H1 (cell line): Measurements from ENCODE around the gene FAM9B. TPM values are rescaled to one million over a fixed set of nuclear protein-coding genes. Genes with fewer than 3 reads are reported as not detected.

Source experiments
- CTCF ChIA-PET: fragments of 300-600 bp; sonication (Branson Sonifier 250); formaldehyde crosslinking; loops from one replicate; lab custom pipeline; 2021; ENCODE audit not compliant: partially characterized antibody; lab: Charles Lee
- POLR2A ChIA-PET: fragments of 300-600 bp; sonication (Branson Sonifier 250); formaldehyde crosslinking; loops from one replicate; lab custom pipeline; 2021; ENCODE audit warnings: inconsistent platforms; ENCODE audit not compliant: partially characterized antibody; lab: Charles Lee
- DNase-seq, 2 experiments: peaks; one replicate each; pipeline versions ENCODE4 v3.0.0 to v3.0.0-alpha.2; 2010 to 2022; ENCODE audit warnings: low spot score in 2 of 2, low read depth in 1 of 2, mixed read lengths in 1 of 2
- FAIRE-seq: peaks from 2 replicates; lab custom pipeline; 2011; peaks lifted over from hg19 to GRCh38; lab: Jason Lieb, UNC
- H2AFZ ChIP-seq: 2 replicates; pipeline ENCODE4 v1.8.1; 2012; ENCODE audit warnings: low read length, inconsistent platforms
- H2AK5ac ChIP-seq: 2 replicates; pipeline ENCODE4 v1.6.1; 2013; ENCODE audit warnings: low read depth, low read length
- H2BK120ac ChIP-seq: replicated peaks from 2 replicates; pipeline ENCODE3; 2013; ENCODE audit warnings: low read depth, low read length, inconsistent platforms
- H2BK12ac ChIP-seq: 2 replicates; pipeline ENCODE4 v1.6.1; 2013; ENCODE audit warnings: low read depth, low read length
- H2BK15ac ChIP-seq: 2 replicates; pipeline ENCODE4 v1.6.1; 2013; ENCODE audit warnings: low read length
- H2BK20ac ChIP-seq: 2 replicates; pipeline ENCODE4 v1.6.1; 2013; ENCODE audit warnings: low read length
- H2BK5ac ChIP-seq: 2 replicates; pipeline ENCODE4 v1.6.1; 2013; ENCODE audit warnings: low read depth, low read length
- H3K14ac ChIP-seq: 2 replicates; pipeline ENCODE4 v1.6.1; 2013; ENCODE audit warnings: inconsistent platforms; ENCODE audit not compliant: insufficient read length
- H3K18ac ChIP-seq: 2 replicates; pipeline ENCODE4 v1.6.1; 2013; ENCODE audit warnings: low read length; ENCODE audit errors: extremely low read depth
- H3K23ac ChIP-seq: 2 replicates; pipeline ENCODE4 v1.6.1; 2013; ENCODE audit warnings: inconsistent platforms; ENCODE audit not compliant: insufficient read length
- H3K23me2 ChIP-seq: 2 replicates; pipeline ENCODE4 v1.6.1; 2013; ENCODE audit warnings: low read depth, low read length
- H3K27ac ChIP-seq: 2 replicates; pipeline ENCODE4 v1.6.1; 2011; ENCODE audit warnings: low read depth, low read length, inconsistent platforms
- H3K27me3 ChIP-seq, 4 experiments: replicated peaks in 1 of 4; 1 replicate in 1 of 4; 2 replicates in 3 of 4; pipeline versions ENCODE4 v1.6.1 to v1.8.1; 2011 to 2013; ENCODE audit warnings: low read length in 3 of 4, mild to moderate bottlenecking in 3 of 4, inconsistent platforms in 2 of 4, mixed read lengths in 2 of 4, moderate library complexity in 1 of 4; ENCODE audit not compliant: control insufficient read depth in 3 of 4, insufficient read depth in 3 of 4; ENCODE audit errors: extremely low read depth in 1 of 4
- H3K36me3 ChIP-seq, 4 experiments: 2 replicates each; pipeline versions ENCODE4 v1.6.1 to v1.8.1; 2011 to 2013; ENCODE audit warnings: mild to moderate bottlenecking in 4 of 4, low read length in 3 of 4, moderate library complexity in 2 of 4, control low read depth in 1 of 4, inconsistent platforms in 1 of 4; ENCODE audit not compliant: insufficient read depth in 4 of 4, control insufficient read depth in 2 of 4
- H3K4ac ChIP-seq: replicated peaks from 2 replicates; pipeline ENCODE3; 2013; ENCODE audit warnings: low read length, low read depth, mixed read lengths, inconsistent platforms; ENCODE audit not compliant: insufficient read length
- H3K4me1 ChIP-seq, 4 experiments: replicated peaks in 1 of 4; 1 replicate in 1 of 4; 2 replicates in 3 of 4; pipeline versions ENCODE4 v1.6.1 to v1.8.1; 2011 to 2013; ENCODE audit warnings: low read length in 3 of 4, inconsistent platforms in 2 of 4, mixed read lengths in 1 of 4; ENCODE audit not compliant: insufficient read depth in 4 of 4, control insufficient read depth in 3 of 4
- H3K4me2 ChIP-seq, 2 experiments: 2 replicates each; pipeline versions ENCODE4 v1.6.1 to v1.8.1; 2011 to 2013; ENCODE audit warnings: low read depth in 2 of 2, low read length in 2 of 2, control low read depth in 1 of 2, inconsistent platforms in 1 of 2, mild to moderate bottlenecking in 1 of 2; ENCODE audit not compliant: insufficient read depth in 1 of 2
- H3K4me3 ChIP-seq, 4 experiments: fragments of 200-600, 300-600 bp in 1 of 4; sonication (generic), shearing (Covaris generic), sonication (Bioruptor Twin) in 1 of 4; 2 replicates each; pipeline versions ENCODE4 v1.5.1 to v1.8.1; 2011 to 2016; ENCODE audit warnings: low read length in 4 of 4, low read depth in 3 of 4, control low read depth in 2 of 4, inconsistent platforms in 2 of 4, mild to moderate bottlenecking in 2 of 4, mixed read lengths in 1 of 4, moderate library complexity in 1 of 4; ENCODE audit not compliant: insufficient read depth in 2 of 4; ENCODE audit errors: extremely low read depth in 1 of 4
- H3K56ac ChIP-seq: replicated peaks from 2 replicates; pipeline ENCODE3; 2013; ENCODE audit warnings: low read depth, mild to moderate bottlenecking, mixed read lengths, low read length, inconsistent platforms; ENCODE audit not compliant: insufficient read length
- H3K79me1 ChIP-seq: 2 replicates; pipeline ENCODE4 v1.6.1; 2013; ENCODE audit warnings: low read depth, low read length, control low read depth
- H3K79me2 ChIP-seq, 2 experiments: 2 replicates each; pipeline versions ENCODE4 v1.6.1 to v1.8.1; 2012 to 2013; ENCODE audit warnings: low read length in 2 of 2, mild to moderate bottlenecking in 2 of 2, inconsistent platforms in 1 of 2; ENCODE audit not compliant: insufficient read depth in 2 of 2, control insufficient read depth in 1 of 2
- H3K9ac ChIP-seq, 4 experiments: replicated peaks in 1 of 4; 1 replicate in 1 of 4; 2 replicates in 3 of 4; pipeline versions ENCODE4 v1.6.1 to v1.8.1; 2011 to 2013; ENCODE audit warnings: low read depth in 3 of 4, low read length in 3 of 4, control low read depth in 2 of 4, mild to moderate bottlenecking in 2 of 4, moderate library complexity in 2 of 4, inconsistent platforms in 1 of 4; ENCODE audit errors: extremely low read depth in 1 of 4
- H3K9me3 ChIP-seq, 2 experiments: 2 replicates each; pipeline versions ENCODE4 v1.6.1 to v1.8.1; 2012 to 2013; ENCODE audit warnings: mild to moderate bottlenecking in 2 of 2, moderate library complexity in 2 of 2, control low read depth in 1 of 2, inconsistent platforms in 1 of 2, low read depth in 1 of 2, low read length in 1 of 2, mixed read lengths in 1 of 2; ENCODE audit not compliant: insufficient read depth in 2 of 2
- H4K20me1 ChIP-seq, 2 experiments: replicated peaks in 1 of 2; 2 replicates each; pipeline versions ENCODE3 to v1.8.1; 2011 to 2013; ENCODE audit warnings: inconsistent platforms in 2 of 2, low read length in 2 of 2, mild to moderate bottlenecking in 1 of 2; ENCODE audit not compliant: insufficient read depth in 2 of 2, control insufficient read depth in 1 of 2
- H4K5ac ChIP-seq: 2 replicates; pipeline ENCODE4 v1.6.1; 2013; ENCODE audit warnings: low read length, low read depth, mixed read lengths, inconsistent platforms; ENCODE audit not compliant: insufficient read length
- H4K8ac ChIP-seq: 2 replicates; pipeline ENCODE4 v1.8.0; 2013; ENCODE audit warnings: mild to moderate bottlenecking, moderate library complexity, low read length, inconsistent platforms; ENCODE audit not compliant: insufficient read depth; ENCODE audit errors: extremely low read depth
- H4K91ac ChIP-seq: replicated peaks from 2 replicates; pipeline ENCODE3; 2013; ENCODE audit warnings: low read length, mixed read lengths, inconsistent platforms; ENCODE audit not compliant: insufficient read length
- FOSL1 ChIP-seq: IDR thresholded peaks from 2 replicates; pipeline ENCODE4 v1.6.1; 2011; ENCODE audit warnings: mild to moderate bottlenecking, low read depth, low read length, moderate library complexity; ENCODE audit not compliant: insufficient read depth
- JUN ChIP-seq: IDR thresholded peaks from 2 replicates; pipeline ENCODE4 v1.6.1; 2011; ENCODE audit warnings: low read depth, mild to moderate bottlenecking, improper control_type of control experiment, low read length
- KDM4A ChIP-seq: IDR thresholded peaks from one replicate; pipeline ENCODE4 v1.7.1; 2012; ENCODE audit warnings: low read depth, mild to moderate bottlenecking, moderate library complexity, low read length, inconsistent platforms; ENCODE audit not compliant: severe bottlenecking
- MAX ChIP-seq: IDR thresholded peaks from 2 replicates; pipeline ENCODE4 v1.6.1; 2012; ENCODE audit warnings: inconsistent platforms
- POLR2A ChIP-seq, 2 experiments: IDR thresholded peaks; 1 replicate in 1 of 2; 2 replicates in 1 of 2; pipeline ENCODE4 v1.6.1; 2011; ENCODE audit warnings: low read depth in 2 of 2, low read length in 2 of 2, mild to moderate bottlenecking in 2 of 2; ENCODE audit errors: control extremely low read depth in 1 of 2
- SIX5 ChIP-seq: IDR thresholded peaks from 2 replicates; pipeline ENCODE4 v1.6.1; 2011; ENCODE audit warnings: mild to moderate bottlenecking, low read depth, low read length
- WGBS, 2 experiments: shearing (Covaris generic) in 1 of 2; methylation state at CpG; one replicate each; pipeline versions ENCODE4 v1.1.6 to v1.1.7; 2013 to 2015; ENCODE audit warnings: low lambda C conversion rate in 2 of 2, mixed read lengths in 2 of 2, inconsistent platforms in 1 of 2, low coverage in 1 of 2, missing lambda C conversion rate in 1 of 2; ENCODE audit not compliant: insufficient replicate concordance in 2 of 2, insufficient coverage in 1 of 2, insufficient read length in 1 of 2; ENCODE audit errors: extremely low coverage in 1 of 2, missing lambda C conversion rate in 1 of 2; 5-methylcytosine and 5-hydroxymethylcytosine counted together
- polyA plus RNA-seq, 7 experiments: library from polyadenylated mRNA; depleted of rRNA in 3 of 7; stranded (reverse) in 5 of 7; unstranded in 2 of 7; fragments of >200 nt in 5 of 7; fragments of 200-250 nt in 2 of 7; gene quantifications; 1 replicate in 5 of 7; 2 replicates in 1 of 7; 4 replicates in 1 of 7; pipeline versions ENCODE4 v1.2.1 to v1.2.3, GENCODE V29; 2011 to 2013; ENCODE audit warnings: missing spikeins in 2 of 7, mixed read lengths in 2 of 7
- total RNA-seq: library from RNA; stranded (reverse); fragmentation: NEBNext Ultra II Directional; extraction: Animal tissue kit (Norgen Biotek cat#: 25700); gene quantifications from 2 replicates; pipeline ENCODE4 v1.2.1, GENCODE V29; 2021

The FAM9B gene
- total and polyA plus RNA-seq, 2 of the 8 experiments (the other 6 are each of a cell fraction or from before 2014, with no cell fraction given) = not detected

DNA sequence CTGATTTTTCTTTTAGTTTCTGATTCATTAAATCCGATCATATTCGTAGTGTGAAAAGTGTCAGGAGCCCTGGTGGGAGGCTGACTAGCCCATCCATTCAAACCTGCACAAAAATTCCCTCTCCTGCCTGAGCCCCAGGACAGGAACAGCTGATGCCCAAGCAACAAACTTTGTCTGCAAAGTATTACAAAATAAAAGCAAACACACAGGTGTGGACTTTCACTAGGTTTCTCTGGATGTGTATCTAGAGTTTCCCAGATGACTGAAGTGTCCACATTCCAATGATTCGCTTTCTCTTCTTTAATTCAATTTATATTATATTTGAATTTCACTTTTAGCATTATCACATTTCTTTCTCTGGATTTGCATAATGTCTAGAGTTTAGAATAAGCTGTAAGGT lies 18.2 kb upstream of the FAM9B start:
- Histone ChIP-seq H4K91ac (no peak overlapping the region), H3K9ac (no peak overlapping the region), H3K23ac (no peak overlapping the region), H3K27me3 (no peaks in the 10 kb centered on the region), H2BK12ac (no peak overlapping the region), H3K79me1 (no peaks in the 10 kb centered on the region), H3K18ac (no peak overlapping the region), H2BK120ac (no peak overlapping the region), H2BK20ac (no peak overlapping the region), H2AK5ac (no peak overlapping the region), H2AFZ (no peak overlapping the region), H3K56ac (no peak overlapping the region), H3K14ac (no peak overlapping the region), H2BK15ac (no peak overlapping the region), H4K8ac (no peak overlapping the region), H3K79me2 (no peaks in the 10 kb centered on the region), H3K4me2 (no peak overlapping the region), H3K4me1 (no peaks in the 10 kb centered on the region), H3K23me2 (no peaks in the 10 kb centered on the region; the same call in 1 of the 2 replicates), H2BK5ac (no peak overlapping the region), H4K5ac (no peak overlapping the region), H3K27ac (no peak overlapping the region), H3K4ac (no peak overlapping the region), H3K36me3 (no peaks in the 10 kb centered on the region), H4K20me1 (no peaks in the 10 kb centered on the region), H3K4me3 (no peak overlapping the region), H3K9me3 (no peaks in the 10 kb centered on the region)
- no peak for TF ChIP-seq POLR2A (IDR thresholded peaks at IDR 0.05; ENCODE audit: control extremely low read depth in 1 of 2, low read depth in 2 of 2, low read length in 2 of 2)
- no peak for TF ChIP-seq MAX
- no peak for TF ChIP-seq SIX5
- no peak for TF ChIP-seq KDM4A
- no peak for TF ChIP-seq FOSL1
- TF ChIP-seq JUN = no peak
- POLR2A ChIA-PET = no interaction called here
- no peak for DNase-seq
- CTCF ChIA-PET = no interaction called here
- peak; percentile 63 for FAIRE-seq
- WGBS, 2 experiments = 75% methylated on average over 3 of the region's 3 CpGs; no CpG with 5 or more reads in 1 of the 2 experiments
